ENCODE measurements around the gene KLHL17. TPM values are rescaled to one million over a fixed set of nuclear protein-coding genes. Genes with fewer than 3 reads are reported as not detected.

The KLHL17 gene
- total and polyA plus RNA-seq, 9 of the 15 experiments (the other 6 are each of a cell fraction or from before 2014, with no cell fraction given), result 0.14 to 84.8 (median 13.0) TPM

- peak; percentile 31; the same call in 1 of the 2 replicates for TF ChIP-seq PKNOX1 (IDR thresholded peaks at IDR 0.05)
- TF ChIP-seq CBX3 (IDR thresholded peaks at IDR 0.05; ENCODE audit: borderline replicate concordance in 1 of 2, low read length in 2 of 2), result no peak
- peak; percentile 43; the same call in 1 of the 2 replicates for TF ChIP-seq PML (IDR thresholded peaks at IDR 0.05; ENCODE audit: low read length)
- TF ChIP-seq NFIX (CRISPR knock-in tag; IDR thresholded peaks at IDR 0.05; ENCODE audit: low read depth), result no peak
- peak; percentile 42; the same call in 1 of the 2 replicates for TF ChIP-seq BHLHE40 (IDR thresholded peaks at IDR 0.05; ENCODE audit: low read length)
- peak; percentile 35 for TF ChIP-seq CHD1 (IDR thresholded peaks at IDR 0.05; ENCODE audit: low read length)
- TF ChIP-seq, protein P1, sequence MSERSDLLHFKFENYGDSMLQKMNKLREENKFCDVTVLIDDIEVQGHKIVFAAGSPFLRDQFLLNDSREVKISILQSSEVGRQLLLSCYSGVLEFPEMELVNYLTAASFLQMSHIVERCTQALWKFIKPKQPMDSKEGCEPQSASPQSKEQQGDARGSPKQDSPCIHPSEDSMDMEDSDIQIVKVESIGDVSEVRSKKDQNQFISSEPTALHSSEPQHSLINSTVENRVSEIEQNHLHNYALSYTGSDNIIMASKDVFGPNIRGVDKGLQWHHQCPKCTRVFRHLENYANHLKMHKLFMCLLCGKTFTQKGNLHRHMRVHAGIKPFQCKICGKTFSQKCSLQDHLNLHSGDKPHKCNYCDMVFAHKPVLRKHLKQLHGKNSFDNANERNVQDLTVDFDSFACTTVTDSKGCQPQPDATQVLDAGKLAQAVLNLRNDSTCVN (CRISPR knock-in tag; IDR thresholded peaks at IDR 0.05), result no peak
- peak; percentile 46; the same call in 1 of the 2 replicates for TF ChIP-seq SPI1 (IDR thresholded peaks at IDR 0.05; ENCODE audit: borderline replicate concordance, low read depth, low read length)
- TF ChIP-seq MCM5 (IDR thresholded peaks at IDR 0.05; ENCODE audit: low read depth), result no peak
- no peak for TF ChIP-seq ZNF75A (CRISPR knock-in tag; IDR thresholded peaks at IDR 0.05)
- TF ChIP-seq, protein P2, sequence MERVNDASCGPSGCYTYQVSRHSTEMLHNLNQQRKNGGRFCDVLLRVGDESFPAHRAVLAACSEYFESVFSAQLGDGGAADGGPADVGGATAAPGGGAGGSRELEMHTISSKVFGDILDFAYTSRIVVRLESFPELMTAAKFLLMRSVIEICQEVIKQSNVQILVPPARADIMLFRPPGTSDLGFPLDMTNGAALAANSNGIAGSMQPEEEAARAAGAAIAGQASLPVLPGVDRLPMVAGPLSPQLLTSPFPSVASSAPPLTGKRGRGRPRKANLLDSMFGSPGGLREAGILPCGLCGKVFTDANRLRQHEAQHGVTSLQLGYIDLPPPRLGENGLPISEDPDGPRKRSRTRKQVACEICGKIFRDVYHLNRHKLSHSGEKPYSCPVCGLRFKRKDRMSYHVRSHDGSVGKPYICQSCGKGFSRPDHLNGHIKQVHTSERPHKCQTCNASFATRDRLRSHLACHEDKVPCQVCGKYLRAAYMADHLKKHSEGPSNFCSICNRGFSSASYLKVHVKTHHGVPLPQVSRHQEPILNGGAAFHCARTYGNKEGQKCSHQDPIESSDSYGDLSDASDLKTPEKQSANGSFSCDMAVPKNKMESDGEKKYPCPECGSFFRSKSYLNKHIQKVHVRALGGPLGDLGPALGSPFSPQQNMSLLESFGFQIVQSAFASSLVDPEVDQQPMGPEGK (CRISPR knock-in tag; IDR thresholded peaks at IDR 0.05; ENCODE audit: borderline replicate concordance), result no peak
- TF ChIP-seq SAP30 (IDR thresholded peaks at IDR 0.05; ENCODE audit: borderline replicate concordance, insufficient read depth, low read depth, low read length, poor library complexity, severe bottlenecking), result peak; percentile 94
- TF ChIP-seq SIN3B (IDR thresholded peaks at IDR 0.05; ENCODE audit: low read depth), result peak; percentile 100
- TF ChIP-seq, protein P3, sequence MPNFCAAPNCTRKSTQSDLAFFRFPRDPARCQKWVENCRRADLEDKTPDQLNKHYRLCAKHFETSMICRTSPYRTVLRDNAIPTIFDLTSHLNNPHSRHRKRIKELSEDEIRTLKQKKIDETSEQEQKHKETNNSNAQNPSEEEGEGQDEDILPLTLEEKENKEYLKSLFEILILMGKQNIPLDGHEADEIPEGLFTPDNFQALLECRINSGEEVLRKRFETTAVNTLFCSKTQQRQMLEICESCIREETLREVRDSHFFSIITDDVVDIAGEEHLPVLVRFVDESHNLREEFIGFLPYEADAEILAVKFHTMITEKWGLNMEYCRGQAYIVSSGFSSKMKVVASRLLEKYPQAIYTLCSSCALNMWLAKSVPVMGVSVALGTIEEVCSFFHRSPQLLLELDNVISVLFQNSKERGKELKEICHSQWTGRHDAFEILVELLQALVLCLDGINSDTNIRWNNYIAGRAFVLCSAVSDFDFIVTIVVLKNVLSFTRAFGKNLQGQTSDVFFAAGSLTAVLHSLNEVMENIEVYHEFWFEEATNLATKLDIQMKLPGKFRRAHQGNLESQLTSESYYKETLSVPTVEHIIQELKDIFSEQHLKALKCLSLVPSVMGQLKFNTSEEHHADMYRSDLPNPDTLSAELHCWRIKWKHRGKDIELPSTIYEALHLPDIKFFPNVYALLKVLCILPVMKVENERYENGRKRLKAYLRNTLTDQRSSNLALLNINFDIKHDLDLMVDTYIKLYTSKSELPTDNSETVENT (CRISPR knock-in tag; IDR thresholded peaks at IDR 0.05), result 0 out of 2 replicates have a peak, but pooled peaks have one; percentile 32
- no peak for TF ChIP-seq MBD1 (CRISPR knock-in tag; IDR thresholded peaks at IDR 0.05)
- peak; percentile 79 for TF ChIP-seq POLR2B (IDR thresholded peaks at IDR 0.05; ENCODE audit: low read depth, partially characterized antibody)
- TF ChIP-seq JUNB (CRISPR knock-in tag; conservative IDR thresholded peaks at IDR 0.05), result no peak
These were observed 1.3 kb upstream of the KLHL17 start, which contains the start of gene NOC2L (continued) for GRCh38 chr1:958823-959730.
